Right lobe of liver (tissue), 6 donors: Measurements from ENCODE around the gene BRSK2. TPM values are rescaled to one million over a fixed set of nuclear protein-coding genes. Genes with fewer than 3 reads are reported as not detected.

Experiments used
- ATAC-seq, 4 donors: fragments of 200-7000 bp; cut with Tn5 transposase; one replicate each; pipeline ENCODE4 v1.9.1; 2020; ENCODE audit warnings: mild to moderate bottlenecking in 4 of 4, moderate library complexity in 4 of 4
- DNase-seq, 3 donors: peaks; one replicate each; pipeline ENCODE4 v3.0.0-alpha.2; 2020
- H3K27ac ChIP-seq, 3 donors: fragments of 200-600 bp; one replicate each; pipeline ENCODE4 v1.8.0; 2022
- H3K27me3 ChIP-seq, 2 donors: fragments of 200-600 bp; one replicate each; pipeline ENCODE4 v1.8.0; 2022
- H3K36me3 ChIP-seq, 4 donors: fragments of 200-600 bp; sonication (generic) in 1 of 4; one replicate each; pipeline versions ENCODE4 v1.5.1 to v1.8.0; 2017 to 2022; ENCODE audit warnings: control low read depth in 1 of 4
- H3K4me1 ChIP-seq, 4 donors: fragments of 200-600 bp; sonication (generic) in 1 of 4; one replicate each; pipeline versions ENCODE4 v1.5.1 to v1.8.0; 2017 to 2022; ENCODE audit warnings: control low read depth in 1 of 4
- H3K4me3 ChIP-seq, 3 donors: fragments of 200-600 bp; one replicate each; pipeline ENCODE4 v1.8.0; 2022
- H3K9me3 ChIP-seq, 4 donors: fragments of 200-600 bp; sonication (generic) in 1 of 4; one replicate each; pipeline versions ENCODE4 v1.5.1 to v1.8.0; 2017 to 2022; ENCODE audit warnings: control low read depth in 1 of 4
- CTCF ChIP-seq, 4 donors: fragments of 200-600 bp in 3 of 4; fragments of 450-650 bp in 1 of 4; IDR thresholded peaks; one replicate each; pipeline versions ENCODE4 v1.5.1 to v1.8.0; 2016 to 2022; ENCODE audit warnings: antibody characterized with exemption in 4 of 4, mild to moderate bottlenecking in 2 of 4
- POLR2A ChIP-seq: fragments of 450-650 bp; IDR thresholded peaks from one replicate; pipeline ENCODE4 v1.6.1; 2017; ENCODE audit warnings: antibody characterized with exemption, mild to moderate bottlenecking
- WGBS: methylation state at CpG from one replicate; pipeline ENCODE4 v1.1.6; 2018; ENCODE audit warnings: low coverage, low lambda C conversion rate; ENCODE audit not compliant: insufficient coverage; ENCODE audit errors: missing lambda C conversion rate; 5-methylcytosine and 5-hydroxymethylcytosine counted together
- intact Hi-C, 2 donors: fragments of 100-400 bp; cut with DNase I; formaldehyde crosslinking; loops; one replicate each; pipeline versions ENCODE4 v1.11.2 to v1.14.1; 2022
- total RNA-seq, 6 experiments: library from RNA; depleted of rRNA in 2 of 6; stranded (reverse); fragments of >200 nt in 2 of 6; fragmentation: NEBNext Ultra II Directional in 3 of 6; extraction: Animal tissue kit (Norgen Biotek cat#: 25700) in 3 of 6; gene quantifications; one replicate each; pipeline versions ENCODE4 v1.1.0 to v1.2.4, GENCODE V29; 2016 to 2023
- donor health status: DM: no; HTN: yes; CAD: no.
- donor health status: DM: no; HTN: no; CAD: no.
- donor health status: DM: no; HTN: no; CAD: no.
- donor health status: DM: no; HTN: yes; CAD: no.
- donor health status: DM: no; HTN: yes; CAD: no.

The BRSK2 gene
- total RNA-seq, 6 experiments from 2014 or later, result 0.12 to 0.49 TPM; not detected in 4

GRCh38 chr11:1348146-1348795 lies 41.5 kb upstream of the BRSK2 start:
- no peaks in the 10 kb centered on the region for H3K27me3 ChIP-seq
- H3K4me1 ChIP-seq, result no peaks in the 10 kb centered on the region
- TF ChIP-seq POLR2A (no peak), CTCF (IDR thresholded peaks at IDR 0.05) (no peak)
- WGBS, result 87% methylated on average over 7 of the region's 14 CpGs
- ATAC-seq, result no peak
- H3K36me3 ChIP-seq, result no peaks in the 10 kb centered on the region
- peak in 1 of 3 donors; percentile 37 for DNase-seq
- H3K27ac ChIP-seq, result no peak overlapping the region
- H3K4me3 ChIP-seq, result no peak overlapping the region
- intact Hi-C loops, result no loop called here
- no peaks in the 10 kb centered on the region for H3K9me3 ChIP-seq

GRCh38 chr11:1348796-1349326 lies 40.9 kb upstream of the BRSK2 start:
- DNase-seq (peak in 1 of 3 donors; percentile 25), ATAC-seq (no peak)
- H3K9me3 ChIP-seq, result no peaks in the 10 kb centered on the region
- TF ChIP-seq POLR2A (no peak), CTCF (IDR thresholded peaks at IDR 0.05) (no peak)
- no peak overlapping the region for H3K4me3 ChIP-seq
- no peaks in the 10 kb centered on the region for H3K36me3 ChIP-seq
- H3K27me3 ChIP-seq, result no peaks in the 10 kb centered on the region
- intact Hi-C loops, result no loop called here
- H3K27ac ChIP-seq, result no peak overlapping the region
- H3K4me1 ChIP-seq, result no peaks in the 10 kb centered on the region
- WGBS, result 64% methylated on average over 4 of the region's 25 CpGs

GRCh38 chr11:1349327-1350041 lies 40.2 kb upstream of the BRSK2 start:
- H3K4me1 ChIP-seq, result no peaks in the 10 kb centered on the region

GRCh38 chr11:1350086-1350725 lies 39.5 kb upstream of the BRSK2 start:
- DNase-seq, result no peak
- no peaks in the 10 kb centered on the region for H3K36me3 ChIP-seq
- intact Hi-C loops, result no loop called here

More at GRCh38 chr11:1349327-1350041, 40.2 kb upstream of the BRSK2 start:
- Histone ChIP-seq H3K27me3 (no peaks in the 10 kb centered on the region), H3K4me3 (no peak overlapping the region), H3K27ac (no peak overlapping the region), H3K9me3 (no peaks in the 10 kb centered on the region), H3K36me3 (no peaks in the 10 kb centered on the region)
- ATAC-seq (no peak), DNase-seq (no peak)
- 27% methylated on average over 5 of the region's 29 CpGs for WGBS
- TF ChIP-seq POLR2A, result no peak
- intact Hi-C loops, result no loop called here

More at GRCh38 chr11:1350086-1350725, 39.5 kb upstream of the BRSK2 start:
- no peaks in the 10 kb centered on the region for H3K4me1 ChIP-seq
- no peaks in the 10 kb centered on the region for H3K9me3 ChIP-seq
- no peak overlapping the region for H3K27ac ChIP-seq
- TF ChIP-seq CTCF (IDR thresholded peaks at IDR 0.05) (no peak), POLR2A (no peak)
- 71% methylated on average over 14 of the region's 22 CpGs for WGBS
- no peaks in the 10 kb centered on the region for H3K27me3 ChIP-seq
- H3K4me3 ChIP-seq, result no peak overlapping the region
- ATAC-seq, result no peak
